IPS-NIHi7 (cell line): Measurements from ENCODE around the gene GPR65.

Source experiments
- DNase-seq: peaks from one replicate; pipeline ENCODE4 v3.0.0; 2012; ENCODE audit warnings: mixed read lengths; ENCODE audit errors: extremely low spot score

Gene GPR65

GRCh38 chr14:88039197-88039596 is 34.3 kb downstream of the GPR65 start:
- no peak for DNase-seq

- no peak for DNase-seq
These were observed 35.2 kb downstream of the GPR65 start for GRCh38 chr14:88040146-88040545.

GRCh38 chr14:88043529-88044443 is 38.9 kb downstream of the GPR65 start:
- no peak for DNase-seq

GRCh38 chr14:88044444-88044758 is 39.5 kb downstream of the GPR65 start:
- no peak for DNase-seq

- no peak for DNase-seq
These were observed 40.0 kb downstream of the GPR65 start for GRCh38 chr14:88044776-88045446.

GRCh38 chr14:88045705-88046104 is 40.8 kb downstream of the GPR65 start:
- no peak for DNase-seq

GRCh38 chr14:88048351-88048750 is 43.4 kb downstream of the GPR65 start:
- DNase-seq, result no peak

GRCh38 chr14:88049266-88049665 is 44.3 kb downstream of the GPR65 start:
- no peak for DNase-seq

- DNase-seq, result no peak
These were observed 45.0 kb downstream of the GPR65 start for GRCh38 chr14:88049936-88050335.

- no peak for DNase-seq
These were observed 55.6 kb downstream of the GPR65 start for GRCh38 chr14:88060576-88060975.

- no peak for DNase-seq
These were observed 58.9 kb downstream of the GPR65 start for GRCh38 chr14:88063811-88064210.
